Measurements from ENCODE around the gene TBXAS1. TPM values are rescaled to one million over a fixed set of nuclear protein-coding genes. Genes with fewer than 3 reads are reported as not detected.

The TBXAS1 gene
- total RNA-seq, 2 experiments from 2014 or later: 5.5 to 6.0 TPM

DNA sequence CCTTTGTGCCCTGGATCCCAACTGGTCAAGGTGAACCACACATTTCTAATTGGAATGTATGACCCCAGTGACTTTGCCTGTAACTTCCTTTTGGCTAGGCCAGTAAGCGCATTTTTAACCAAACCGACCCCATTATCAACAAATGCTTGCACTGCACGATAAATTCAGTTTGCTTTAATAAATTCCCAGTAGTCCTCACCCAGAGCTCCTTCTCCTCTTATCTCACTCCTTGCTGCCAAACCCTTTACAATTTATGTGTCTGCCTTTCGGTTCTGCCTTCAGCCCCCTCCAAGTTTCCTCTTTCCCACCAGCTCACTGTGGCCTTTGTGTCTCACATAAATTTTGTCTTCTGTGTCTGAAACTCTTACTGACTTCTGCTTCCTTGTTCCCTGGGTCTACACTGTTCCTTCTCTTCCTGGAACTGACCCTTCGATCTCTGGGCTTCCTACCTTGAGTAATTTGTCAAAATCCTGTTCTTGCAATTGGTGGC lies 59.0 kb downstream of the TBXAS1 start:
- H3K27ac ChIP-seq (ENCODE audit: low read depth in 1 of 2, low read length in 2 of 2): no peak overlapping the region

DNA sequence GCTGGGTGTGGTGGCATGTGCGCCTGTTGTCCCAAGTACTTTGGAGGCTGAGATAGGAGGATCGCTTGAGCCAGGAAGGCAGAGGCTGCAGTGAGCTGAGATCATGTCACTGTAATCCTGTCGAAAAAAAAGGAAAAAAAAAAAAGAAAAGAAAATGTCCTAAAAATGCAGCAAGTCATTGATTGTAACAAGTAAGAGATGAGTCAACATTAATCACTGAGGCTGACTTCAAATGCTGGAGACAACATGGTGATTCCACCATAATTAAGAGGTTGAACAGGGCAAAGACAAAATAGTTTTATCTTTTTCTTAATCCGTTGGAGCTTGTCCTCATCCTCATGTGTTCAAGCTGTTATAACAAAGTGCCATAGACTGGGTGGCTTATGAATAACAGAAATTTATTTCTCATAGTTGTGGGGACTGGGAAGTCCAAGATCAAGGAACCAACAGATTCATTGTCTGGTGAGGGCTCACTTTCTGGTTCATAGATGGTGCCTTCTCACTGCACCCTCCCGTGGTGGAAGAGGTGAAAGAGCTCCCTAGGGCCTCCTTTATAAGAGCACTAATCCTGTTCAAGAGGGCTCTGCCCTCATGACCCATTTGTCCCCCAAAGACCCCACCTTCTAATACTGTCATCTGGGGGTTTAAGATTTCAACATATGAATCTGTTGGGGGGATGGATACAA lies 60.3 kb downstream of the TBXAS1 start:
- Histone ChIP-seq H3K36me3 (ENCODE audit: insufficient read depth, low read length) (no peaks in the 10 kb centered on the region), H3K27ac (ENCODE audit: low read depth in 1 of 2, low read length in 2 of 2) (no peak overlapping the region), H3K4me3 (ENCODE audit: low read length) (no peak overlapping the region), H3K9me3 (ENCODE audit: control insufficient read depth in 1 of 2, insufficient read depth in 1 of 2, low read length in 2 of 2) (no peaks in the 10 kb centered on the region), H3K27me3 (ENCODE audit: control insufficient read depth in 1 of 2, insufficient read depth in 2 of 2, low read length in 2 of 2) (no peaks in the 10 kb centered on the region), H3K4me1 (ENCODE audit: insufficient read depth, low read length) (no peaks in the 10 kb centered on the region)
- intact Hi-C loops (cut with DNase I, micrococcal nuclease): no loop called here
- no peak for ATAC-seq (ENCODE audit: poor library complexity)
- Mint-ChIP-seq H3K36me3 (ENCODE audit: low read depth) (no peaks in the 10 kb centered on the region), H3K27me3 (no peaks in the 10 kb centered on the region), H3K27ac (no peak overlapping the region), H3K4me1 (ENCODE audit: low read depth) (no peaks in the 10 kb centered on the region), H3K9me3 (no peaks in the 10 kb centered on the region), H3K4me3 (no peak overlapping the region)
- ChIA-PET CTCF (no interaction called here), POLR2A (no interaction called here)
- DNase-seq: no peak
- TF ChIP-seq, protein P1, sequence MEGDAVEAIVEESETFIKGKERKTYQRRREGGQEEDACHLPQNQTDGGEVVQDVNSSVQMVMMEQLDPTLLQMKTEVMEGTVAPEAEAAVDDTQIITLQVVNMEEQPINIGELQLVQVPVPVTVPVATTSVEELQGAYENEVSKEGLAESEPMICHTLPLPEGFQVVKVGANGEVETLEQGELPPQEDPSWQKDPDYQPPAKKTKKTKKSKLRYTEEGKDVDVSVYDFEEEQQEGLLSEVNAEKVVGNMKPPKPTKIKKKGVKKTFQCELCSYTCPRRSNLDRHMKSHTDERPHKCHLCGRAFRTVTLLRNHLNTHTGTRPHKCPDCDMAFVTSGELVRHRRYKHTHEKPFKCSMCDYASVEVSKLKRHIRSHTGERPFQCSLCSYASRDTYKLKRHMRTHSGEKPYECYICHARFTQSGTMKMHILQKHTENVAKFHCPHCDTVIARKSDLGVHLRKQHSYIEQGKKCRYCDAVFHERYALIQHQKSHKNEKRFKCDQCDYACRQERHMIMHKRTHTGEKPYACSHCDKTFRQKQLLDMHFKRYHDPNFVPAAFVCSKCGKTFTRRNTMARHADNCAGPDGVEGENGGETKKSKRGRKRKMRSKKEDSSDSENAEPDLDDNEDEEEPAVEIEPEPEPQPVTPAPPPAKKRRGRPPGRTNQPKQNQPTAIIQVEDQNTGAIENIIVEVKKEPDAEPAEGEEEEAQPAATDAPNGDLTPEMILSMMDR (IDR thresholded peaks at IDR 0.05): no peak

More for the DNA sequence above, 59.0 kb downstream of the TBXAS1 start:
- ATAC-seq (ENCODE audit: poor library complexity) (no peak), DNase-seq (peak in 1 of 14 experiments; percentile 24)
- H3K4me3 Mint-ChIP-seq: no peak overlapping the region
- no peaks in the 10 kb centered on the region for H3K27me3 Mint-ChIP-seq
- ChIA-PET POLR2A (no interaction called here), CTCF (no interaction called here)
- no peaks in the 10 kb centered on the region for H3K4me1 Mint-ChIP-seq (ENCODE audit: low read depth)
- intact Hi-C loops (cut with DNase I, micrococcal nuclease): no loop called here
- no peak overlapping the region for H3K4me3 ChIP-seq (ENCODE audit: low read length)
- no peaks in the 10 kb centered on the region for H3K9me3 ChIP-seq (ENCODE audit: control insufficient read depth in 1 of 2, insufficient read depth in 1 of 2, low read length in 2 of 2)
- H3K4me1 ChIP-seq (ENCODE audit: insufficient read depth, low read length): no peaks in the 10 kb centered on the region
- H3K27ac Mint-ChIP-seq: no peak overlapping the region
- no peaks in the 10 kb centered on the region for H3K36me3 ChIP-seq (ENCODE audit: insufficient read depth, low read length)
- no peaks in the 10 kb centered on the region for H3K27me3 ChIP-seq (ENCODE audit: control insufficient read depth in 1 of 2, insufficient read depth in 2 of 2, low read length in 2 of 2)
- TF ChIP-seq, protein P1 (IDR thresholded peaks at IDR 0.05): no peak
- H3K36me3 Mint-ChIP-seq (ENCODE audit: low read depth): no peaks in the 10 kb centered on the region
- H3K9me3 Mint-ChIP-seq: no peaks in the 10 kb centered on the region

DNA sequence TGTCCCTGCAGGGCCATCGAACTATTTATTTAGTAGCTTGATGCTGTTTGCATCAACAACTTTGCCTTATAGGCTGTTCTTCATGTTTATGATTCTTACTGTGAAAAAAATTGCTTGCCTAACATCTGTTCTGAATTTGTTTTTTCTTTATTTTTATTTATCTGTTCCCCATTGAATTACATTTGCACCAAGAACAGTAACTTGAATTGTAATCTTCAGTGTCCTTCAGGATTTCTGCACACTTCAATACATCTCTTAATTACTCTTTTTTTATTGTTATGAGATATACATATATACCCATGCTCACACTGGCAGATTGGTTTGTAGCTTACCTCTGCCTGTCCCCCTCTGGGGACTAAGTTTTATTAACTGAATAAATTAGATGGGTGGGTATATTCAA lies 64.4 kb downstream of the TBXAS1 start:
- POLR2A ChIA-PET: no interaction called here
- Histone ChIP-seq H3K9me3 (ENCODE audit: control insufficient read depth in 1 of 2, insufficient read depth in 1 of 2, low read length in 2 of 2) (no peaks in the 10 kb centered on the region), H3K4me3 (ENCODE audit: low read length) (no peak overlapping the region), H3K27me3 (ENCODE audit: control insufficient read depth in 1 of 2, insufficient read depth in 2 of 2, low read length in 2 of 2) (no peaks in the 10 kb centered on the region), H3K4me1 (ENCODE audit: insufficient read depth, low read length) (no peaks in the 10 kb centered on the region), H3K27ac (ENCODE audit: low read depth in 1 of 2, low read length in 2 of 2) (no peak overlapping the region), H3K36me3 (ENCODE audit: insufficient read depth, low read length) (no peaks in the 10 kb centered on the region)
- H3K4me1 Mint-ChIP-seq (ENCODE audit: low read depth): no peaks in the 10 kb centered on the region
- no peaks in the 10 kb centered on the region for H3K36me3 Mint-ChIP-seq (ENCODE audit: low read depth)
- H3K27ac Mint-ChIP-seq: no peak overlapping the region
- no peaks in the 10 kb centered on the region for H3K9me3 Mint-ChIP-seq
- ATAC-seq (ENCODE audit: poor library complexity) (no peak), DNase-seq (no peak)
- H3K4me3 Mint-ChIP-seq: no peak overlapping the region
- no peaks in the 10 kb centered on the region for H3K27me3 Mint-ChIP-seq
- CTCF ChIA-PET: no interaction called here
- intact Hi-C loops (cut with DNase I, micrococcal nuclease): no loop called here
- TF ChIP-seq, protein P1 (IDR thresholded peaks at IDR 0.05): no peak
